Stimulated activated CD4-positive, alpha-beta T cell treated with anti-CD3 and anti-CD28 coated beads, TNF-alpha, amount 100 ng/mL, for 1 hour (primary cell): Measurements from ENCODE around the gene MED9.

Source experiments
- DNase-seq, 3 donors: peaks; one replicate each; pipeline ENCODE4 v3.0.0-alpha.2; 2020; ENCODE audit warnings: low read depth in 3 of 3, low spot score in 1 of 3

Gene MED9

GRCh38 chr17:17503566-17504130 lies 26.8 kb downstream of the MED9 start:
- DNase-seq: no peak

DNA sequence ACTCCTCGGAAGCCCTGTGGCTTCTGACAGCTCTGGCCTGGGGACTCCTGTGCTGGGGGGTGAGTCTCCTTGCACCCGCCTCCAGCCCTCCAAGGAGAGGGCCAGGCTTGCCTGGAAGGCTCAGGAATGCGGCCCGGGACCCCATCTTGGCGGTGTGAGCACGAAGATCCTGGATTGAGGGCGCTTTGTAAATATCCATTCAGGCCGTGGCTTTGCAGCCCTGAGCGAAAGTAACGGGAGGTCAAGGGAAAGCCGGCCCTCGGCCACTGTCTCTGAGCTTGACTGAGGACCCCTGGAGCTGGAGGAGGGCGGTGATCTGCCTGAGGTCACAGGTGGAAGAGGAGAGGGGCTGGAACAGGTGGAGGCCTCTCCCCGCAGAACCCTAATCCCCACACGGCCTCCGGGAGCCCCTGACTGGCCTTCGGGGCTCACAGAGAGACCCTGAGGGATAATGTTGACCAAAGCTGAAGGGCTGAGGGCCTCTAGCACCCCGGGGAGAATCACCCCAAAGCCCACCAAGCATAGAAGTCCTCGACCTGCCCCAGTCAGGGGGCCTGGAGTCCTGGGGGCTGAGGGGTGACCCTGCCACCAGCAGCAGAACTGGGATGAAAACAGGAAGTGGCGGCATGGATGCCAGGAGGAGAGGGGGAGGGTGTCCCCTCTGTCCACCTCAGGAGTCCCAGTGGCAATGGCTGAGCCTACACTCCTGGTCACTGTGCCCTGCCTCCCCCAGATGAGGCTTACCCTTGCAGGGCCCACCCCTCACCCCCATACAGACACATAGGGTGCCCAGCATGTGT lies 27.7 kb downstream of the MED9 start:
- no peak for DNase-seq

- DNase-seq: no peak
Measured at GRCh38 chr17:17505151-17505550, 28.4 kb downstream of the MED9 start.

DNA sequence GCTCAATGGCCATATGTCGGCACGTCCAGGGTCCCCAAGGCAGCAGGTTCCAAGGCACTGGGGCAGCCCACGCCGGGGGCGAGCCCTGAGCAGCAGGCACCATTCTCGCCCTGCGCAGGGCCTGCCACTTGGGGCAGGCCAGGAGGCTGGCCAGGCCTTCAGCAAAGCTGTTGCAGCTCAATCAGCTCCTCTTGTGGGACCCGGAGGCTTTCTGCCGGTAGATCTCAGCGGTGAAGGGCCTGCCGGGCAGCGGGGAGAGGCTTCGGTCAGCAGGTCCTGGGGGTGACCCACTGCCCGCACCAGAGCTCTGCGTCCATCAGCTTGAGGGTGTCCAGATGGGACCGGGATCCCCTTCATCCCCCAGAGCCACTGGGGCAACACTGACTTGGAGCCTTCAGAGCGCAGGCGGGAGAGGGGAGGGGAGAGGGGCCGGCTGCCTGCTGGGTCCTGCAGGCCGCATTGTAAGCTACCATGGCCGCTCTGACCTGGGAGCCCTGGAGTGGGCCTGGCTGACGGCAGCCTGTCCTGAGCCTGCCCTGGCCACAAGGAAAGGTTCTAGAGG lies 28.9 kb downstream of the MED9 start:
- no peak for DNase-seq

DNA sequence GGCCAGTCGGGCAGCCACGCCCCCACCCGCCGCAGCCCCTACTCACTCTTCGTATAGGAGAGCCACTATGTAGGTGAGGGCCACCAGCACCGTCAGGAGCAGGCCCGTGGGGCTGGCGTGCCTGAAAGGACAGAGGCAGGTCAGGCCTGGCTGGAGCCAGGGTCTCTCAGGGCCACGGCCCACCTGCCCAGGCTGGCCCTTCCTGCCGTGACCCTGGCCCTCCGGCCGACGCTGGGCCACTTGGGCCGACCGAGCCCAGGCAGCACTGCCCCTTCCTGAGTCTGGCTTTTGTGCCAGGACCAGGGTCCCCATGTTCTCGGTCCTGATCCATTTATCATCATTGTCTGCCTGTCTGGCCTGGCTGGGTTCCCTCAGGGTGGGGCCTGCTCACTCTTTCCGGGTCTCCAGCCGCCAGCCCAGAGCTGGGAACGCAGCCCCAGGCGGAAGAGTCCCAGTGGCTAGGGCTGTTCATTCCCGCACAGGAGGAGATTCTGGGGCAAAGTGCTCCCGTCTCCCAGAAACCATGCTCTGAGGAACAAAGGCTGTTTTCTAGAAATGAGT lies 29.5 kb downstream of the MED9 start:
- DNase-seq: no peak

- no peak for DNase-seq
Measured at GRCh38 chr17:17506893-17507464, 30.2 kb downstream of the MED9 start.

DNA sequence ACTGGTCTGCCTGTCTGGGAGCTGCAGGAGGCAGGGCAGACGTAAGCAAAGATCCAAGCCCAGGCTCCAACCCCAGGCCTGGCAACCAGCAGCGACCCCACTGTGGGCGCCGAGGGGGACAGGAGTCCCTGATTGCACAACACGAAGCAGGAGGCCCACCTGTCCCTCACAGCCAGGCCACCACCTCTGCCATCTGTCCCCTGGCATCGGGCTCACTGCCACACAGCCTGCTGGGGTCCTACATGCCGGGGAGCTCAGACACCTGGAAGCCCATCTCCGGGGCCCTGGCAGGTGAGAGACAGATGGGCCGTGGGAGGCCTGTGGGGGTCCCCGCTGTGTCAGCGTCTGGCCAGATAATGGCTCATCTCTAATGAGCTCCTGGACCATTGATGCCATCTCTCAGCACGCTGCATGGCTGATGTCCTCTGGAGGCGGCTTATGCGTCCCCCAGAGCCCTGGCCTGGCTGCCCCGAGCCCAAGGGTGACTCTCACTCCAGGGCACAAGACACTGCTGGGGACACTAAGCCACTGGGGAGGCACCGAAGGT lies 30.7 kb downstream of the MED9 start:
- DNase-seq: no peak

GRCh38 chr17:17508019-17508535 lies 31.3 kb downstream of the MED9 start:
- DNase-seq: no peak

DNA sequence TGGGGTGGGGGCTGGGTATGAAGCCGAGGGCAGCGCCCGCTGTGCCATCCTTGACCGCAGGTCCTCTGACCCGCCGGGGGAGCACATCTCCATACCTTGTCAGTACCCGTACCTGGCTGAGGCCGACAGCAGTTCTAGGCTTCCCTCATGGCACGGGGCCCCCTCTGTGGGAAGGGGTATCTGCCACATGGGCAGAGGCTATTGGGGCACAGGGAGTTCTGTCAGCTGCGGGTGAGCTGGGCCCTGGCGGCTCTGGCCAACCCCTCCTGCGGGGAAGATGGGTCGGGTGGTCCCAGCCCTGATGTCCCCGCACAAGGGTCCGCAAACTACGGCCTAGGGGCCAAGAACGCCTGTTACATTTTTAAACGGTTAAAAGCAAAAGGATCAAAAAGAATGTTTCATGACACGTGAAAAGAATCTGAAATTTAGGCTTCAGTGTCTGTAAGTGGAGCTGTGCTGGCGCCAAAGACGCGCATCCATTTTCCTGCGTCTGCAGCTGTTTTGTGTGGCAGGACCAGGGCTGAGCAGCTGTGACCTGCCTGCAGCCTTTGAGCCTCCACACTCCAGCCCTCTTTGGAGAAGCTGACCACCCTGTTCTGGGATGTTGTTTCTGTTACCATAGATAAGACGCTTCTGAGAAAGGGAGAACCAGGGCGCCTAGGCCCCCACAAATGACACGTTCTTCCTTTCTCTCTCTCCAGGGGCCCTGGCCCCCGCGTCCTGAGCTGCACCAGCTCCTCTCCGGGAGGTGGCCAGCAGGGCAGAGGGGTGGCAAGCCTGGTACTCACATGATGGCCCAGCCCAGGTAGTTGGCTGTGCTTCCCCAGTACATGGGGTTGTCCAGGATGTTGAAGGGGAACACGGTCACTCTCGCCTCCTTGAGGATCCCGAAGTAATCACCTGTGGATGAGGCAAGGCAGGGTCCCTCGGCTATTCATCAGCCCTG lies 32.1 kb downstream of the MED9 start:
- DNase-seq: no peak

DNA sequence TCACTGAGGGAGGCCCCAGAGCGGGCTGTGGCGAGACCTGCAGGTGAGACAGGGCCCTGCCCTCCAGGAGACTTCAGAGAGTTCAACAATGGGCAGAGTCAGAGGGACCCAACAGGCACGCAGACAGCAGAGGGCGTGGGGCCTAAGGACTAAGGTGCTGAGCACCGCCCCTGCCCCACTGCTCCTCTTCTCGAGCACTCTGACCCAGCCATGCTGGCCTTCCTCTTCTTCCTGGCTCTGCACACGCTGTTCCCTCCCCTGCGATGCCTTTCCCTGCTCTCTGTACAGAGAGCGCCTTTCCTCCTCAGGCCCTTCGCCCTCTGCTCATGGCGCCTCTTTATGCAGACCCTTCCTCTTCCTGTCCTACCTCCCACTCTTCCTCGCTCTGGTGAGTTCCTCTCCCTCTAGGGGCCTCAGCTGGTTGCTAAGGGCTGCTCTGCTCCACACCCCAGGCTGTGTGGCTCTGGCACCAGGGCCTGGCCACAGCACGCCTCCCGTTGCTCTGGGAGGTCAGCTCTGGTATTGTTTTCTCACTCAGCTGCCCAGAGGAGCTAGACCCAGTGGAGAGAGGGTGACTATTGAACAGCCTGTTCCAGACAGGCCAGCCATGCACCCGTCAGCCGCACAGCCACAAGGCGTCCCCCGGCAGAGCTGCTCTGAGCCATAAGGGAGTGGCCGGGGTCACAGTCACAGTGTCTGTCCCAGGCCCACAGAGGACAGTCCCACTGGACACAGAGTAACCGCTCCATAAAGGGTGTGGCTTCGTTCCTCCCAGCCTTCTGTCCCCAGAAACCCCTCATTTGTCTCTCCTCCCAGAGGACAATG lies 33.0 kb downstream of the MED9 start:
- no peak for DNase-seq

DNA sequence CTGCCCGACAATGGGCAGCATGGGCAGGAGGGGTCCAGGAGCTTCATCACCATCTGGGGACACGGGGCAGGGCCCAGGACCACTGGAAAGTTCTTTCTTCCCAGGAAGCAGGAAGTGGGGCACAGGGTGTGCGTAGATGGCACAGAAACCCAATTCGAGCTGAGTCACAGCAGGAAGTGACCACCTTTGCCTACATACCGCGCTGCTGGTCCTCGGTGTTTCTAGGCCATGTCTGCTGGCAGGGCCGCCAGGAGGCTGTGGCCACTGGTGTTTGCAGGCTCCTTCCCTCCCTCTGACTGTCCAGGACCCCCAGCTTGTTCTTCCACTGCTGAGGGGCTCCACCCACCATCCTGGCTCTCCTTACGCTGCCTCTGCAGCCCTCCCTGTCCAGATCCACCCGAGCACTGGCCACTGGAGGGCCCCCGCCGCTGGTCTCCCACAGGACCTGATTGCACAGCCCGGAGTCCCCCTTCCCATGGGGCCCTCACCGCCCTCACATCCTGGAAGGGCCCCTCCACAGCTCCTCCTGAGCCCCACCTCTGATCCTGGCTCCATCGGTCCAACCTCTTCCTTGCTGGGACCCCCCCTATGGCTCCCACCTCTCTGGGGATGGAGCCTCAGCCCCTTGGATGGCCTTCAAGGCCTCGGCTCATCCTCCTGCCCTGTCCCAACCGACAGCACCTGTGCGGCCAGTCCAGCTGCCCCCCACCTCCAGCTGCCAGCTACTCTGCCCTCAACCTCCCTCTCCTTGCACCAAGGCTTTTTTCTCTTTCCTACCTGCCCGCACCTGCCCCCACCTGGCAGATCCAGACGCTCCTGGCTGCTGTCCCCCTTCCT lies 33.9 kb downstream of the MED9 start:
- no peak for DNase-seq

GRCh38 chr17:17511293-17511741 lies 34.5 kb downstream of the MED9 start:
- no peak for DNase-seq

DNA sequence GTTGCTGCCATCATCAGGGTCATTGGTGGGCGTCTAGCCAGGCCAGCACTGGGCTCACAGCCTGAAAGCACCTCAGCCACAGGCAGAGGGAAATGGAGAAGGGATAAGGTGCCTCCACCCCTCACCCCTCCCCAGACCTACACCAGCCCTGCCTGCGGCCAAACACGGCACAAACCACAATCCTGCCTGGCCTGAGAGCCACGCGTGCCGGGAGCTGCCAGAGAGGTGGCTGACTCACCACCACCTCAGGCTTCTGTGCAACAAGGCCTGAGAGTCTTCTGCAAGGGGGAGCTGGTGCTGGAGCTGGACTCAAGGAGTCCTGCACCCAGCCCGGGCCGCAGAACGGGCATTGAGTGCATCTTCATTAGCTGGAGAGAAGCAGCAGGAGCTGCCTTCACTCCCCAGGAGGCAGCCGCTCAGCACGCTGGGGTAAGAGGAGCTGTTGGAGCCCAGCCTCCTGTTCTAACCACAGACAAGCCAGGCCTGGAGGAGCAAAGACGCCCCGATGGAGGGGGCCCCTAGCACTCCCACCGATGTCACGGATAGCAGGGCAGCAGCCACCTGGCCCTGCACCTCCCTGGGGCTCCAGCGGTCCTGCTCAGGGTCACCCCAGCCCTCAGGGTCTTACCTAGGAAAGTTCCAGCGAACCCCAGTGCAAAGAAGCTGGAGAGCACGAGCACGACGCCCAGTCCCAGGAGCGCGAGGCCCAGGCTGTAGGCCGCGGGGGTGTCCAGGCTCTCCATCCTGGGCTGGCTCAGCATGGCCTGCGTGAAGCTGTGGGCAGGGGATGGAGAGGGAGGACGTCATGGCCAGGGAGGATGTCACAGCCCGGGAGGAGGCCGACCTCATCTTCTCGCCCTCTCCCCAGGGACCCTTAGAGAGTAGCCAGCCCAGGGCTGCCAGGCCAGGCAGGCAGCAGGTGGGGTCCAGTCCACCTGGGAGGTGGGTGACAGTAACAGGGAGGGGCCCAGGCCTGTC lies 35.4 kb downstream of the MED9 start:
- DNase-seq: no peak

DNA sequence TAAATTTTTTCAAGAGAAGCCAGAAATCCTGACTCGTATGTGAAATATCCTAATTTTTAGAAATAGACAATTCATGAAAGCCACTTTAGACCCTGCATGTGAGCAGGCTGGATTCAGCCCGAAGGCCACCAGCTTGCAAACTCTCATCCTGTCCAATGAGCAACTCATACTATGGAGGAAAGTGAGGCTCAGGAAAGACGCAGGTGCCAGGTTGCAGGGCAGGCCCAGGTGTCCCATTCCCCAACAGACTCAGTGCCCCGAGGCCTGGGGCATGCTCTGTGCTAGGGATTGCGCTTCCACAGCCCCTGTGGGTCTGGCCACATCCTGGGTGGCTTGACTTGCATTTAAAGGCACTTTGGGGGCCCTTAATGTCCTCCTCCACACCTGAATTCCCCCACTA lies 36.1 kb downstream of the MED9 start:
- no peak for DNase-seq

- DNase-seq: no peak
Measured at GRCh38 chr17:17513626-17514025, 36.8 kb downstream of the MED9 start.

DNA sequence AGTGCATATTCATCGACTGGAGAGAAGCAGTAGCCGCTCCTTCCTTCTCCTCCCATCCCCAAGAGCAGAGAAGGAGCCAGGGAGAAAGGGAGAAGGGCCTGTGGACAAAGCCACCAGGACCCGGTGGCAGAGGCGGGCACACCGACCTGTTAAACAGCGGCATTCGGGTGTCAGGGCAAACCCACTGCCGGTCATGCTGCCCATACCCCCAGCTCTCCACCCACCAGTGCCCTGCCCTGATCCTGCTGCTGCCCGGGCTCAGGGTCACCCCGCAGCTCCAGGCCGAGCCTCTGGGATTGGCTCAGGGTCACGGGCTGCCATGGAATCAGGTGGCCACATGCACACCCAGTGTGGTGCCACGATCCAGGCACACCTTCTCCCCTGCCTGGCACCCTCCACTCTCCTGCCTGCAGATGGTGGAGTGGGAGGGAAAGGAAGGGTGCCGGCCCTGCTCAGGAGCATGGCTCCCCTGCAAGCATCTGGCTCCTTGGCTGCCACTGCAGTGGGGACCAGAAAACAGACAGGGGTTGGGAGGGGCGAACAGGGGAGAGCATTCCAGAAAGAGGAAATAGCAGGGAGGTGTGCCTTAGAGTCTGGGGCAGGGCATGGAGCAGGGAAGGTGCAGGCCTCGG lies 37.7 kb downstream of the MED9 start:
- no peak for DNase-seq
